GM12865 (cell line): ENCODE results near the gene KCNK4.
"Not testable (repeated sequence)": the region's sequence is repeated elsewhere in the genome, so short reads cannot be mapped to it uniquely, and the experiment has no call there.

Experiments
- DNase-seq: peaks from one replicate; pipeline ENCODE4 v3.0.0; 2010; ENCODE audit warnings: low read depth
- H3K4me3 ChIP-seq: 2 replicates; pipeline ENCODE4 v1.5.1; 2011; ENCODE audit warnings: mild to moderate bottlenecking, low read depth, low read length, control low read depth
- CTCF ChIP-seq: IDR thresholded peaks from 2 replicates; pipeline ENCODE4 v1.5.1; 2011; ENCODE audit warnings: low read length, control low read depth, low read depth, inconsistent platforms; ENCODE audit not compliant: insufficient read depth; ENCODE audit errors: missing control alignments

Gene KCNK4

GRCh38 chr11:64245797-64246620 lies 45.1 kb upstream of the KCNK4 start:
- H3K4me3 ChIP-seq: peak overlapping the region; percentile 73
- TF ChIP-seq CTCF: no peak
- peak; percentile 73 for DNase-seq

- not testable (repeated sequence) for DNase-seq
- H3K4me3 ChIP-seq: peak overlapping the region; percentile 73; the same call in 1 of the 2 replicates
These were observed 44.6 kb upstream of the KCNK4 start for GRCh38 chr11:64246621-64246870.

GRCh38 chr11:64246871-64247728 lies 44.0 kb upstream of the KCNK4 start, which contains the start of gene PPP1R14B:
Gene PPP1R14B (minus strand): TSS chr11:64246943. CDS start chr11:64246673, 270 bp downstream.
- peak; percentile 83 for DNase-seq
- H3K4me3 ChIP-seq: peak within 1 kb of the TSS; percentile 98
- no peak for TF ChIP-seq CTCF

- no peak for TF ChIP-seq CTCF
These were observed 43.2 kb upstream of the KCNK4 start for GRCh38 chr11:64247729-64248531.

GRCh38 chr11:64248578-64248977 lies 42.5 kb upstream of the KCNK4 start:
- no peak for TF ChIP-seq CTCF
- DNase-seq: no peak
- H3K4me3 ChIP-seq: no peak overlapping the region

More at GRCh38 chr11:64247729-64248531, 43.2 kb upstream of the KCNK4 start:
- DNase-seq: no peak
- H3K4me3 ChIP-seq: no peak overlapping the region

GRCh38 chr11:64249038-64249437 lies 42.1 kb upstream of the KCNK4 start:
- no peak for TF ChIP-seq CTCF
- no peak overlapping the region for H3K4me3 ChIP-seq
- no peak for DNase-seq
